ENCODE data around the gene ADGRV1. TPM values are rescaled to one million over a fixed set of nuclear protein-coding genes. Genes with fewer than 3 reads are reported as not detected.
"Not testable (repeated sequence)": the region's sequence is repeated elsewhere in the genome, so short reads cannot be mapped to it uniquely, and the experiment has no call there.

Gene ADGRV1
- total and polyA plus RNA-seq, 7 experiments from 2014 or later, result 0.32 to 1.1 TPM; not detected in 5

- CTCF ChIA-PET, result interaction anchor here (2.1 kb wide), 1 partner anchor 9 kb away, joined by 11 read pairs; no protein-coding TSS in a partner anchor
- POLR2A ChIA-PET, result no interaction called here
- Histone ChIP-seq H3K36me3 (ENCODE audit: control insufficient read depth in 2 of 3, insufficient read depth in 3 of 3, low read length in 3 of 3) (no peaks in the 10 kb centered on the region), H3K4me1 (ENCODE audit: control insufficient read depth in 2 of 2, insufficient read depth in 2 of 2, low read length in 2 of 2) (no peaks in the 10 kb centered on the region), H3K27me3 (ENCODE audit: control insufficient read depth in 2 of 2, insufficient read depth in 2 of 2, low read length in 2 of 2) (no peaks in the 10 kb centered on the region), H3K4me3 (ENCODE audit: low read length) (no peak overlapping the region), H3K27ac (ENCODE audit: low read depth, low read length) (no peak overlapping the region), H3K9me3 (ENCODE audit: control insufficient read depth in 2 of 3, low read length in 3 of 3) (no peaks in the 10 kb centered on the region)
- Mint-ChIP-seq H3K9me3 (peaks cover 3 to 21% (median 14%) of the 10 kb centered on the region in 11 donors), H3K4me1 (no peaks in the 10 kb centered on the region), H3K27me3 (peaks cover 0 to 17% (median 15%) of the 10 kb centered on the region in 5 donors), H3K4me3 (no peak overlapping the region), H3K36me3 (peaks cover 0 to 4% (median 0%) of the 10 kb centered on the region in 5 donors), H3K27ac (no peak overlapping the region)
- DNase-seq, result no peak
- no peak for ATAC-seq
- intact Hi-C loops (cut with micrococcal nuclease), result no loop called here
Measured at GRCh38 chr5:90792725-90793124, 234.1 kb downstream of the ADGRV1 start.

GRCh38 chr5:90793183-90793582, 234.6 kb downstream of the ADGRV1 start:
- ATAC-seq (no peak), DNase-seq (no peak)
- Mint-ChIP-seq H3K27me3 (peaks cover 0 to 21% (median 19%) of the 10 kb centered on the region in 5 donors), H3K9me3 (peaks cover 3 to 26% (median 15%) of the 10 kb centered on the region in 11 donors), H3K27ac (no peak overlapping the region), H3K4me1 (no peaks in the 10 kb centered on the region), H3K36me3 (peaks cover 0 to 4% (median 0%) of the 10 kb centered on the region in 5 donors), H3K4me3 (no peak overlapping the region)
- ChIA-PET POLR2A (no interaction called here), CTCF (interaction anchor here (2.1 kb wide), 1 partner anchor 9 kb away, joined by 11 read pairs; no protein-coding TSS in a partner anchor)
- Histone ChIP-seq H3K4me3 (ENCODE audit: low read length) (no peak overlapping the region), H3K9me3 (ENCODE audit: control insufficient read depth in 2 of 3, low read length in 3 of 3) (no peaks in the 10 kb centered on the region), H3K27ac (ENCODE audit: low read depth, low read length) (no peak overlapping the region), H3K27me3 (ENCODE audit: control insufficient read depth in 2 of 2, insufficient read depth in 2 of 2, low read length in 2 of 2) (no peaks in the 10 kb centered on the region), H3K36me3 (ENCODE audit: control insufficient read depth in 2 of 3, insufficient read depth in 3 of 3, low read length in 3 of 3) (no peaks in the 10 kb centered on the region), H3K4me1 (ENCODE audit: control insufficient read depth in 2 of 2, insufficient read depth in 2 of 2, low read length in 2 of 2) (no peaks in the 10 kb centered on the region)
- intact Hi-C loops (cut with micrococcal nuclease), result no loop called here

- H3K9me3 ChIP-seq (ENCODE audit: control insufficient read depth in 2 of 3, low read length in 3 of 3); ATAC-seq; H3K4me1 Mint-ChIP-seq; H3K4me3 Mint-ChIP-seq; H3K27me3 ChIP-seq (ENCODE audit: control insufficient read depth in 2 of 2, insufficient read depth in 2 of 2, low read length in 2 of 2); POLR2A ChIA-PET; CTCF ChIA-PET; intact Hi-C loops (cut with micrococcal nuclease); H3K36me3 Mint-ChIP-seq; H3K4me3 ChIP-seq (ENCODE audit: low read length); H3K36me3 ChIP-seq (ENCODE audit: control insufficient read depth in 2 of 3, insufficient read depth in 3 of 3, low read length in 3 of 3); DNase-seq; H3K27ac ChIP-seq (ENCODE audit: low read depth, low read length); H3K4me1 ChIP-seq (ENCODE audit: control insufficient read depth in 2 of 2, insufficient read depth in 2 of 2, low read length in 2 of 2); H3K27ac Mint-ChIP-seq: not testable (repeated sequence)
- H3K9me3 Mint-ChIP-seq, result peaks cover 3 to 44% (median 18%) of the 10 kb centered on the region in 11 donors
- H3K27me3 Mint-ChIP-seq, result peaks cover under 1 to 27% (median 15%) of the 10 kb centered on the region in 5 donors
Measured at GRCh38 chr5:90796919-90797318, 238.3 kb downstream of the ADGRV1 start.

- H3K4me1 ChIP-seq (ENCODE audit: control insufficient read depth in 2 of 2, insufficient read depth in 2 of 2, low read length in 2 of 2); DNase-seq; H3K4me3 ChIP-seq (ENCODE audit: low read length); intact Hi-C loops (cut with micrococcal nuclease); H3K4me3 Mint-ChIP-seq; H3K27ac ChIP-seq (ENCODE audit: low read depth, low read length); H3K27me3 ChIP-seq (ENCODE audit: control insufficient read depth in 2 of 2, insufficient read depth in 2 of 2, low read length in 2 of 2); H3K9me3 ChIP-seq (ENCODE audit: control insufficient read depth in 2 of 3, low read length in 3 of 3); H3K27ac Mint-ChIP-seq; H3K36me3 Mint-ChIP-seq; ATAC-seq; H3K36me3 ChIP-seq (ENCODE audit: control insufficient read depth in 2 of 3, insufficient read depth in 3 of 3, low read length in 3 of 3); H3K4me1 Mint-ChIP-seq; CTCF ChIA-PET: not testable (repeated sequence)
- Mint-ChIP-seq H3K27me3 (peaks cover 2 to 26% (median 6%) of the 10 kb centered on the region in 5 donors), H3K9me3 (peaks cover 3 to 44% (median 16%) of the 10 kb centered on the region in 11 donors)
- POLR2A ChIA-PET, result interaction anchor here (0.6 kb wide), 1 partner anchor 254 kb away, joined by 4 read pairs; no protein-coding TSS in a partner anchor
Measured at GRCh38 chr5:90800082-90800481, 241.5 kb downstream of the ADGRV1 start.

- H3K4me3 Mint-ChIP-seq; intact Hi-C loops (cut with micrococcal nuclease); H3K27me3 ChIP-seq (ENCODE audit: control insufficient read depth in 2 of 2, insufficient read depth in 2 of 2, low read length in 2 of 2); H3K4me1 ChIP-seq (ENCODE audit: control insufficient read depth in 2 of 2, insufficient read depth in 2 of 2, low read length in 2 of 2); POLR2A ChIA-PET; CTCF ChIA-PET; H3K9me3 ChIP-seq (ENCODE audit: control insufficient read depth in 2 of 3, low read length in 3 of 3); H3K36me3 Mint-ChIP-seq; ATAC-seq; H3K4me1 Mint-ChIP-seq; H3K27ac ChIP-seq (ENCODE audit: low read depth, low read length); DNase-seq; H3K27ac Mint-ChIP-seq; H3K4me3 ChIP-seq (ENCODE audit: low read length); H3K36me3 ChIP-seq (ENCODE audit: control insufficient read depth in 2 of 3, insufficient read depth in 3 of 3, low read length in 3 of 3): not testable (repeated sequence)
- Mint-ChIP-seq H3K9me3 (peaks cover 3 to 44% (median 16%) of the 10 kb centered on the region in 11 donors), H3K27me3 (peaks cover 2 to 26% (median 6%) of the 10 kb centered on the region in 5 donors)
Measured at GRCh38 chr5:90800515-90800914, 241.9 kb downstream of the ADGRV1 start.

- POLR2A ChIA-PET, result no interaction called here
- ATAC-seq (peak; percentile 55), DNase-seq (peak in 2 of 9 donors; percentile 6 to 10)
- no peaks in the 10 kb centered on the region for H3K4me1 ChIP-seq (ENCODE audit: control insufficient read depth in 2 of 2, insufficient read depth in 2 of 2, low read length in 2 of 2)
- H3K4me1 Mint-ChIP-seq, result no peaks in the 10 kb centered on the region
- H3K9me3 ChIP-seq (ENCODE audit: control insufficient read depth in 2 of 3, low read length in 3 of 3), result no peaks in the 10 kb centered on the region
- peaks cover 2 to 17% (median 4%) of the 10 kb centered on the region in 5 donors for H3K27me3 Mint-ChIP-seq
- H3K9me3 Mint-ChIP-seq, result peaks cover 0 to 24% (median 7%) of the 10 kb centered on the region in 11 donors
- no peaks in the 10 kb centered on the region for H3K36me3 Mint-ChIP-seq
- no peak overlapping the region for H3K27ac ChIP-seq (ENCODE audit: low read depth, low read length)
- intact Hi-C loops (cut with micrococcal nuclease), result loop anchor here (1.0 to 2.0 kb wide), 2 partner anchors 616 to 617 kb away; no protein-coding TSS in a partner anchor
- no peaks in the 10 kb centered on the region for H3K27me3 ChIP-seq (ENCODE audit: control insufficient read depth in 2 of 2, insufficient read depth in 2 of 2, low read length in 2 of 2)
- CTCF ChIA-PET, result interaction anchor here (1.0 to 2.9 kb wide), 2 partner anchors 23 to 617 kb away, joined by 3 to 7 read pairs; no protein-coding TSS in a partner anchor
- no peak overlapping the region for H3K4me3 Mint-ChIP-seq
- H3K4me3 ChIP-seq (ENCODE audit: low read length), result no peak overlapping the region
- H3K36me3 ChIP-seq (ENCODE audit: control insufficient read depth in 2 of 3, insufficient read depth in 3 of 3, low read length in 3 of 3), result no peaks in the 10 kb centered on the region
- H3K27ac Mint-ChIP-seq, result no peak overlapping the region
Measured at GRCh38 chr5:90802474-90803317, 244.1 kb downstream of the ADGRV1 start.

Data from naive thymus-derived CD4-positive, alpha-beta T cell (primary cell).